Heart right ventricle (tissue), 16 donors: ENCODE measurements around the gene BMPR1A. TPM values are rescaled to one million over a fixed set of nuclear protein-coding genes. Genes with fewer than 3 reads are reported as not detected.

Experiments
- ATAC-seq, 8 donors: fragments of 200-7000 bp; cut with Tn5 transposase; one replicate each; pipeline ENCODE4 v1.9.1; 2020; ENCODE audit warnings: mild to moderate bottlenecking in 8 of 8, moderate library complexity in 8 of 8, moderate number of reproducible peaks in 1 of 8
- DNase-seq, 2 donors: peaks; one replicate each; pipeline ENCODE4 v3.0.0-alpha.2; 2020
- H3K27ac ChIP-seq, 10 donors: fragments of 200-600 bp; sonication (generic) in 2 of 10; one replicate each; pipeline versions ENCODE4 v1.5.0 to v1.8.0; 2020 to 2022; ENCODE audit warnings: mild to moderate bottlenecking in 3 of 10
- H3K27me3 ChIP-seq, 7 donors: fragments of 200-600 bp; one replicate each; pipeline ENCODE4 v1.8.0; 2021 to 2022; ENCODE audit warnings: mild to moderate bottlenecking in 2 of 7
- H3K36me3 ChIP-seq, 9 donors: fragments of 200-600 bp; sonication (generic) in 1 of 9; one replicate each; pipeline versions ENCODE4 v1.5.0 to v1.8.0; 2020 to 2022; ENCODE audit warnings: mild to moderate bottlenecking in 2 of 9
- H3K4me1 ChIP-seq, 9 donors: fragments of 200-600 bp; sonication (generic) in 1 of 9; one replicate each; pipeline versions ENCODE4 v1.5.0 to v1.8.0; 2020 to 2022; ENCODE audit warnings: mild to moderate bottlenecking in 4 of 9
- H3K4me3 ChIP-seq, 10 donors: fragments of 200-600 bp; sonication (generic) in 2 of 10; one replicate each; pipeline versions ENCODE4 v1.5.0 to v1.8.0; 2020 to 2022; ENCODE audit warnings: mild to moderate bottlenecking in 7 of 10, moderate library complexity in 2 of 10
- H3K9me3 ChIP-seq, 11 donors: fragments of 200-600 bp in 10 of 11; sonication (generic) in 2 of 11; one replicate each; pipeline versions ENCODE4 v1.5.0 to v1.8.0; 2013 to 2022; ENCODE audit warnings: mild to moderate bottlenecking in 2 of 11, control low read depth in 1 of 11, moderate library complexity in 1 of 11
- CTCF ChIP-seq, 9 donors: fragments of 200-600 bp; sonication (generic) in 2 of 9; IDR thresholded peaks; one replicate each; pipeline versions ENCODE4 v1.5.0 to v1.8.0; 2021 to 2022; ENCODE audit warnings: antibody characterized with exemption in 9 of 9, mild to moderate bottlenecking in 5 of 9, moderate library complexity in 1 of 9
- WGBS, 2 donors: extraction: QIAGEN DNeasy Blood & Tissue Kit; methylation state at CpG; one replicate each; pipeline ENCODE4 v1.1.7; 2013; ENCODE audit warnings: inconsistent platforms in 1 of 2; 5-methylcytosine and 5-hydroxymethylcytosine counted together
- intact Hi-C, 10 donors: fragments of 100-400 bp; cut with DNase I; formaldehyde crosslinking; loops; one replicate each; pipeline versions ENCODE4 v1.11.1 to v1.14.2; 2022
- polyA plus RNA-seq, 2 donors: library from polyadenylated mRNA; stranded (reverse); fragments of 200-250 nt; gene quantifications; one replicate each; pipeline ENCODE4 v1.2.3, GENCODE V29; 2013
- total RNA-seq, 10 donors: library from RNA; stranded (reverse); fragmentation: NEBNext Ultra II Directional in 3 of 10; extraction: Animal tissue kit (Norgen Biotek cat#: 25700) in 3 of 10; gene quantifications; one replicate each; pipeline versions ENCODE4 v1.2.1 to v1.2.4, GENCODE V29; 2021 to 2023
- donor health status: Arrhythmogenic right ventricular cardiomyopathy.
- donor health status: ischemic (EF 13 %, LVEDD 7.1; RV severe dilation, severe dysfunction).
- donor health status: healthy with polysubstance abuse.
- donor health status: DM: no; HTN: yes; CAD: no.
- donor health status: DM: no; HTN: no; CAD: no.
- donor health status: ischemic (EF 25% LVEDD 6.9; RV normal size, moderate dysfunction).
- donor health status: ischemic (EF 25% LVEDD 5.7; RV mildly dilated, moderate dysfunction).
- donor health status: healthy.
- donor health status: DM: yes; HTN: yes; CAD: no.
- donor health status: Ischemic cardiomyopathy.
- donor health status: ischemic (EF 35%, LVEDD 5.7; RV mildly dilated, moderate dysfunction).
- donor health status: nonischemic (EF 11% LVEDD 7.7; RV severe dilation, severe dysfunction).
- donor health status: DM: yes; HTN: yes; CAD: no.
- donor health status: PGD.
- donor health status: ischemic (EF 29% LVEDD 5.4; RV normal size, mild dysfunction).
- donor health status: nonischemic (EF 23%, LVEDD 6.1; RV moderate dilation, normal function).

The BMPR1A gene
- total and polyA plus RNA-seq, 12 donors, result 6.7 to 69.0 (median 45.6) TPM

GRCh38 chr10:86964847-86965190 lies 208.4 kb downstream of the BMPR1A start:
- H3K27ac ChIP-seq, result no peak overlapping the region
- H3K4me1 ChIP-seq, result peaks cover 13 to 55% (median 46%) of the 10 kb centered on the region in 9 donors
- H3K27me3 ChIP-seq, result peaks cover 0 to 23% (median 0%) of the 10 kb centered on the region in 7 donors
- no peak for TF ChIP-seq CTCF (IDR thresholded peaks at IDR 0.05)
- intact Hi-C loops, result no loop called here
- H3K36me3 ChIP-seq, result peaks cover 0 to 8% (median 0%) of the 10 kb centered on the region in 9 donors
- WGBS, 2 donors, result 87 to 91% methylated on average over 2 of the region's 2 CpGs
- DNase-seq, result no peak
- no peaks in the 10 kb centered on the region for H3K9me3 ChIP-seq
- no peak overlapping the region for H3K4me3 ChIP-seq
- ATAC-seq, result no peak

DNA sequence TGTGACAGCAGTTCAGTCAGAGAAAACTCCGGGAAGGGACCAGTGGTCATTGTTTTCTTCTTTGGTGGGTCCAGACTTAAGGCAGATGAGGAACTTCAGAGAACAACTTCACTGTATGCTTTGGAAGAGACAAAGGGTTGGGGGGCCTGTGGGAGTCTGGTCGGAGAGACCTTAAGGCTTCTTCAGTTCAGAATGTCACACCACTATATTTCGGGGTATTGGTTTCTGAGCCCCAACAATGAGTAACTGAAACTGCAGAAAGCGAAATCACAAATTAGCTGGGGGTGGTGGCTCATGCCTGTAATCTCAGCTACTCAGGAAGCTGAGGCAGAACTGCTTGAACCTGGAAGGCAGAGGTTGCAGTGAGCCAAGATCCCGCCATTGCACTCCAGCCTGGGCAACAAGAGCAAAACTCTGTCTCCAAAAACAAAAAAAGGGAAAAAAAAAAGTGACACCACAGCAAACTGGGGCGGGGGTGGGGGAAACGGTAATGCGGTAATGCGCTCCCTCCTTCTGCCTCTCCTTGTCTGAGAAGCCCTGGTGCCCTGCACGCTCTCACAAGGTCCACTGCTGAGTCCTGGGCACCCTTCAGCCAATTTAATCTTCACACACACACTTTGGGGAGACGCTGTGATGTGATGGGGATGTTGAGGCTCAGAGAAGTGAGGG lies 209.7 kb downstream of the BMPR1A start:
- no peaks in the 10 kb centered on the region for H3K9me3 ChIP-seq
- H3K4me1 ChIP-seq, result peaks cover 9 to 55% (median 43%) of the 10 kb centered on the region in 9 donors
- peak overlapping the region in 3 of 10 donors; percentile 26 to 33 (median 32) for H3K4me3 ChIP-seq
- intact Hi-C loops, result loop anchor here in 1 of 10 donors (2.0 kb wide), 1 partner anchor 27 kb away; no protein-coding TSS in a partner anchor
- TF ChIP-seq CTCF (IDR thresholded peaks at IDR 0.05), result no peak
- DNase-seq (no peak), ATAC-seq (no peak)
- H3K27ac ChIP-seq, result peak overlapping the region in 7 of 10 donors; percentile 38 to 61 (median 52)
- 52 to 58% methylated on average over 11 of the region's 11 CpGs for WGBS, 2 donors
- peaks cover 0 to 8% (median 0%) of the 10 kb centered on the region in 9 donors for H3K36me3 ChIP-seq
- peaks cover 0 to 36% (median 0%) of the 10 kb centered on the region in 7 donors for H3K27me3 ChIP-seq

GRCh38 chr10:86967481-86967941 lies 211.1 kb downstream of the BMPR1A start:
- ATAC-seq, result no peak
- H3K4me3 ChIP-seq, result peak overlapping the region in 8 of 10 donors; percentile 62 to 79 (median 69)
- H3K36me3 ChIP-seq, result no peaks in the 10 kb centered on the region
- TF ChIP-seq CTCF (IDR thresholded peaks at IDR 0.05), result no peak
- no peaks in the 10 kb centered on the region for H3K9me3 ChIP-seq
- peak overlapping the region in 9 of 10 donors; percentile 85 to 98 (median 95) for H3K27ac ChIP-seq
- intact Hi-C loops, result loop anchor here in 1 of 10 donors (2.0 kb wide), 1 partner anchor 29 kb away; no protein-coding TSS in a partner anchor
- WGBS, 2 donors, result 70 to 75% methylated on average over 7 of the region's 7 CpGs
- DNase-seq, result no peak
- peaks cover 0 to 47% (median 0%) of the 10 kb centered on the region in 7 donors for H3K27me3 ChIP-seq
- H3K4me1 ChIP-seq, result peaks cover 13 to 67% (median 50%) of the 10 kb centered on the region in 9 donors

- 8 to 13% methylated on average over 59 of the region's 59 CpGs for WGBS, 2 donors
- intact Hi-C loops, result no loop called here
- ATAC-seq (peak in 7 of 8 donors; percentile 7 to 34 (median 26)), DNase-seq (peak; percentile 62 to 71)
- TF ChIP-seq CTCF (IDR thresholded peaks at IDR 0.05), result no peak
- Histone ChIP-seq H3K9me3 (no peaks in the 10 kb centered on the region), H3K4me3 (peak within 1 kb of the TSS; percentile 56 to 79 (median 69)), H3K27ac (peak within 1 kb of the TSS; percentile 85 to 98 (median 94)), H3K4me1 (peaks cover 13 to 67% (median 50%) of the 10 kb centered on the region in 9 donors), H3K36me3 (no peaks in the 10 kb centered on the region), H3K27me3 (peaks cover 0 to 47% (median 0%) of the 10 kb centered on the region in 7 donors)
These were observed 212.0 kb downstream of the BMPR1A start, which contains the start of gene ADIRF for GRCh38 chr10:86968271-86968993. Gene ADIRF, plus strand, starts transcription at chr10:86968482. Its CDS starts 63 bp downstream, at chr10:86968545.
